Suprapubic skin (tissue), 4 donors: Measurements from ENCODE around the gene STK40.

Experiments used
- EP300 ChIP-seq: sonication (generic); formaldehyde crosslinking; IDR thresholded peaks from one replicate; pipeline ENCODE4 v1.6.1; 2017; ENCODE audit warnings: antibody characterized with exemption
- POLR2A ChIP-seq, 2 donors: fragments of 450-650 bp; IDR thresholded peaks; one replicate each; pipeline ENCODE4 v1.6.1; 2017; ENCODE audit warnings: antibody characterized with exemption in 2 of 2, mild to moderate bottlenecking in 2 of 2, moderate library complexity in 2 of 2
- POLR2AphosphoS5 ChIP-seq, 3 donors: sonication (generic); formaldehyde crosslinking; IDR thresholded peaks; one replicate each; pipeline ENCODE4 v1.6.1; 2017; ENCODE audit warnings: antibody characterized with exemption in 3 of 3
- TF ChIP-seq, protein P1 (sequence below), 2 donors: fragments of 200-600 bp in 1 of 2; fragments of 450-650 bp in 1 of 2; sonication (generic) in 1 of 2; IDR thresholded peaks; one replicate each; pipeline ENCODE4 v1.5.1; 2016 to 2019; ENCODE audit warnings: antibody characterized with exemption in 2 of 2, mild to moderate bottlenecking in 1 of 2, moderate library complexity in 1 of 2

DNA sequence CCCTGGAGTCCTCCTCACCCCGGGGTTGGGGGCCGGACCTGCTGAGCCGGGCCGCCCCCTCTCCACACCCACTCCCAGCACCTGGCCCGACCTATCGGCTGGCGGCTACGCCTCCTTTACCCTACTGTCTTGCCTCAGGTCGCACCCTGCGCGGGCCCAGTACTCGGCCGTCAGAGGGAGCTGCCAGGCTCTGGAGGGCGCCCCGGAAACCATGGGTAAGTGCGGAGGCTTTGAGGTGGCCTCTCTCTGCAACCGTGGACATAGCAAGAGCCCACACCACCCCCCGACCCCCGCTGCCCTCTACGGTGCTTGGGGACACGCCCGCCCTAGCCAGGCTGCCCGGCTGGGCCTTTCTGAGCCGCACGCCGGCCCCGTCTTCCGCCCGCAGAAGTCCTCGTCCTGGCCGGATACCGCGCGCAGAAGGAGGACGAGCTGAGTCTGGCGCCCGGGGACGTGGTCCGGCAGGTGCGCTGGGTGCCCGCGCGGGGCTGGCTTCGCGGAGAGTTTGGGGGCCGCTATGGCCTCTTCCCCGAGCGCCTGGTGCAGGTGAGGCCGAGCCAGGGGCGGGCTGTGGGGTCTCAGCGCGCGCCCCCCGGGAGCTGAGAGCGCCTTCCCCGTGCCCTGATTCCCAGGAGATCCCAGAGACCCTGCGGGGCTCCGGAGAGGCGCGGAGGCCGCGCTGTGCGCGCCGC is 79.4 kb downstream of the STK40 start, which contains the start of gene SH3D21:
- TF ChIP-seq, protein P1, sequence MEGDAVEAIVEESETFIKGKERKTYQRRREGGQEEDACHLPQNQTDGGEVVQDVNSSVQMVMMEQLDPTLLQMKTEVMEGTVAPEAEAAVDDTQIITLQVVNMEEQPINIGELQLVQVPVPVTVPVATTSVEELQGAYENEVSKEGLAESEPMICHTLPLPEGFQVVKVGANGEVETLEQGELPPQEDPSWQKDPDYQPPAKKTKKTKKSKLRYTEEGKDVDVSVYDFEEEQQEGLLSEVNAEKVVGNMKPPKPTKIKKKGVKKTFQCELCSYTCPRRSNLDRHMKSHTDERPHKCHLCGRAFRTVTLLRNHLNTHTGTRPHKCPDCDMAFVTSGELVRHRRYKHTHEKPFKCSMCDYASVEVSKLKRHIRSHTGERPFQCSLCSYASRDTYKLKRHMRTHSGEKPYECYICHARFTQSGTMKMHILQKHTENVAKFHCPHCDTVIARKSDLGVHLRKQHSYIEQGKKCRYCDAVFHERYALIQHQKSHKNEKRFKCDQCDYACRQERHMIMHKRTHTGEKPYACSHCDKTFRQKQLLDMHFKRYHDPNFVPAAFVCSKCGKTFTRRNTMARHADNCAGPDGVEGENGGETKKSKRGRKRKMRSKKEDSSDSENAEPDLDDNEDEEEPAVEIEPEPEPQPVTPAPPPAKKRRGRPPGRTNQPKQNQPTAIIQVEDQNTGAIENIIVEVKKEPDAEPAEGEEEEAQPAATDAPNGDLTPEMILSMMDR (IDR thresholded peaks at IDR 0.05), result no peak
- TF ChIP-seq POLR2A (IDR thresholded peaks at IDR 0.05) (no peak), POLR2AphosphoS5 (IDR thresholded peaks at IDR 0.05) (no peak), EP300 (no peak)
